Non-pigmented ciliary epithelial cell (primary cell): ENCODE measurements around the gene ADAM12.
"Not testable (repeated sequence)": the region's sequence is repeated elsewhere in the genome, so short reads cannot be mapped to it uniquely, and the experiment has no call there.

Experiments
- DNase-seq: peaks from one replicate; pipeline ENCODE4 v3.0.0-alpha.2; 2010; ENCODE audit warnings: low read depth

The ADAM12 gene

GRCh38 chr10:126373972-126374371 lies 14.3 kb downstream of the ADAM12 start:
- no peak for DNase-seq

GRCh38 chr10:126373147-126373546 lies 15.1 kb downstream of the ADAM12 start:
- no peak for DNase-seq

- DNase-seq = no peak
Measured at GRCh38 chr10:126372396-126372795, 15.9 kb downstream of the ADAM12 start.

GRCh38 chr10:126369125-126369710 lies 19.1 kb downstream of the ADAM12 start:
- DNase-seq = no peak

GRCh38 chr10:126357169-126357568 lies 31.1 kb downstream of the ADAM12 start:
- no peak for DNase-seq

- DNase-seq = no peak
Measured at GRCh38 chr10:126353666-126354065, 34.6 kb downstream of the ADAM12 start.

GRCh38 chr10:126352453-126352852 lies 35.8 kb downstream of the ADAM12 start:
- no peak for DNase-seq

GRCh38 chr10:126351021-126351420 lies 37.3 kb downstream of the ADAM12 start:
- no peak for DNase-seq

- peak; percentile 82 for DNase-seq
Measured at GRCh38 chr10:126350216-126350992, 37.9 kb downstream of the ADAM12 start.

GRCh38 chr10:126349676-126350075 lies 38.6 kb downstream of the ADAM12 start:
- no peak for DNase-seq

GRCh38 chr10:126349101-126349500 lies 39.2 kb downstream of the ADAM12 start:
- no peak for DNase-seq

- DNase-seq = not testable (repeated sequence)
Measured at GRCh38 chr10:126343496-126343895, 44.8 kb downstream of the ADAM12 start.

- DNase-seq = no peak
Measured at GRCh38 chr10:126342680-126343079, 45.6 kb downstream of the ADAM12 start.

GRCh38 chr10:126341491-126341890 lies 46.8 kb downstream of the ADAM12 start:
- DNase-seq = no peak

GRCh38 chr10:126337251-126337810 lies 50.9 kb downstream of the ADAM12 start:
- DNase-seq = no peak

- DNase-seq = peak; percentile 35
Measured at GRCh38 chr10:126336801-126337200, 51.5 kb downstream of the ADAM12 start.

GRCh38 chr10:126334272-126334671 lies 54.0 kb downstream of the ADAM12 start:
- no peak for DNase-seq

- no peak for DNase-seq
Measured at GRCh38 chr10:126332576-126332975, 55.7 kb downstream of the ADAM12 start.

- no peak for DNase-seq
Measured at GRCh38 chr10:126331101-126331500, 57.2 kb downstream of the ADAM12 start.

GRCh38 chr10:126324826-126325225 lies 63.5 kb downstream of the ADAM12 start:
- no peak for DNase-seq

- no peak for DNase-seq
Measured at GRCh38 chr10:126321440-126321839, 66.8 kb downstream of the ADAM12 start.

- DNase-seq = no peak
Measured at GRCh38 chr10:126317751-126318150, 70.5 kb downstream of the ADAM12 start.

GRCh38 chr10:126315494-126316177 lies 72.6 kb downstream of the ADAM12 start:
- peak; percentile 59 for DNase-seq
